NAMALWA (cell line): ENCODE measurements around the gene PLB1.

ENCODE experiments used
- DNase-seq: peaks from one replicate; pipeline ENCODE4 v3.0.0-alpha.2; 2015; ENCODE audit warnings: low spot score

PLB1 gene

DNA sequence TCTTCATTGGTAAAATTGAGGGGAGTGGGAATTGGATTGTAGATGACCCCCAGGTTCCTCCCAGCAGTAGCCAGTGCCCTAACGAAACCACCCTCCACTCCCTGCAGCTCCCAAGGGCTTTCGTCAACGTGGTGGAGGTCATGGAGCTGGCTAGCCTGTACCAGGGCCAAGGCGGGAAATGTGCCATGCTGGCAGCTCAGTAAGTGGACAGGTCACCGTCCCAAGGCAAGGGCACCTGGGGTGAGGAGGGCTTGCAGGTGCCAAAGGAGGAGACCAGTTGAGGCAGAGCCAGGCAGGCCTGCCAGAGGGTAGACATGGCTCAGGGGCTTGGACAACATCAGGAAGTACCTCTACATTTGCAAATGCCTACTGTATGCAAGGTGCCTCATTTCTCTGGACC lies 133.1 kb downstream of the PLB1 start:
- no peak for DNase-seq

DNA sequence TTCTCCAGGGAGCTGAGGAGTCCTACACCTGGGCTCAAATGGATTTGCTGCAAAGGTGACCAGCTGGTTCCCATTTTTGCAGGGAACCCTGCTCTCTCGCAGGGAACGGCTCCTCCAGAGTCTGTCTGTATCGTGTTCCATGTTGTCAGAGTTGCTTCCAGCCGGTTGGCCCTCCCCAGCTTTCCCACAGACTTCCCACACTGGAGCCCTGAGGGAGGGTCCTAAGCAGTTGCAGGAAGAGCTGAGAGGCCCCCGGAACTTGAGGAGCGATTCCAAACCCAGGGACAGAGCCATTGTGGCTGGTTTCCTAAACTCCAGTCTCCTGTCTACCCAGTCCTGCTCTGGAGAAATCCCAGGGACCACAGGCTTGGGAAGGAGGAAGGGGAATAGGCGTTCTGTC lies 134.1 kb downstream of the PLB1 start:
- DNase-seq = no peak

DNA sequence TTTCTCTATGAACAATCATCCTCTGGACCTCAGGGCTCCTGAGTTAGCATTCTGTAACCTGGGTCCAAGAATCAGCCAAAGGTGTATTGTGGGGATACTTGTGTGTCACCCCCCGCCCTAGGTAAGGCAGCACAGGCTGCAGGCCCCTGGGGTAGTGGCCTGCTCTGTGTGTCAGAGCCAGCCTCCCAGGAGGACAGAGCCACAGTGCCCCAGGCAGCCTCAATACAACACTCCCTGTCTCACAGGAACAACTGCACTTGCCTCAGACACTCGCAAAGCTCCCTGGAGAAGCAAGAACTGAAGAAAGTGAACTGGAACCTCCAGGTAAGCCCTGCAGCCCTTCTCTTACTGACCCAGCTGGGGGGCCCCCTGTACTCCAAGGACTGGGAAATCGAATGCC lies 134.5 kb downstream of the PLB1 start:
- no peak for DNase-seq

DNA sequence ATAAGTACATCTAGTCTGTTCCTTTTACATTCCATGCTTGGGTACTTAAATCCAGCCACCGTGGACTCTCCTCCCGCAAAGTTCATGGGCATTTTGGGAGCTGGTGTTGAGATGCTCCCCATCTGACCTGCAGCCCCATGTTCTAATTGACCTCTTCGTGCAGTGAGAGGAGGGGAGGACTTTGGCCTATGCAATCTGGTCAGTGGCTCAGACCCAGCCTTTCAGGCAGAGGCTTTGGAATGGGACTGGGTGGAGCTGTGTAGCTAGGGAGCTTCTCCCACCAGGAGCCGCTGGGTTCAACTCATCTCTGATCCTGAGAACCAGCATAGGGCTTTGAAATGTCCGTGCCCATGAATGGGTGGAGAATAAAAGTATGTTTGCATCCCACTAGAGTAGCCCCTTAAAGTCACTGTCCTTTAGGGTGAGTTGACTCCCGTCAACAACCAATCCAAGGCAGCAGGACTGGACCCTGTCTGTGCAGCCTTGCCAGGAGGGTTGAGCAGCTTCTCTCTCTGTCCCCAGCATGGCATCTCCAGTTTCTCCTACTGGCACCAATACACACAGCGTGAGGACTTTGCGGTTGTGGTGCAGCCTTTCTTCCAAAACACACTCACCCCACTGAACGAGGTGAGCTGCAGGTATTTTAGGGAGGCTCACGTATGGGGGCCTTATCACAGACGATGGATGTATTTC lies 135.8 kb downstream of the PLB1 start:
- no peak for DNase-seq

DNA sequence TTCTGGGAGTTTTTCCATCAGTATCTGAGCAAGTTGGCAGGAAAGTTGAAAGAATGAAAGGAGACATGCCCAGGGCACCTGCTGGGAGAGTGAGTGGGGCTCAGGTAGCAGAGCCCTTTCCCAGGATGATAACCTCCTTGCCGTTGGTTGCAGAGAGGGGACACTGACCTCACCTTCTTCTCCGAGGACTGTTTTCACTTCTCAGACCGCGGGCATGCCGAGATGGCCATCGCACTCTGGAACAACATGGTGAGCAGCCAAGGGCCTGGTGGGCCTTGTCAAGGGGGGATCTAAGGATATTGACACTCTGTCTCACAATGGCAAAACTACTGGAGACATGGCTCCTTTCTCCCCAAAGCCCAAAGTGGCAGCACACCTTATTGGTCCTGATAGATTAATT lies 136.9 kb downstream of the PLB1 start:
- no peak for DNase-seq

DNA sequence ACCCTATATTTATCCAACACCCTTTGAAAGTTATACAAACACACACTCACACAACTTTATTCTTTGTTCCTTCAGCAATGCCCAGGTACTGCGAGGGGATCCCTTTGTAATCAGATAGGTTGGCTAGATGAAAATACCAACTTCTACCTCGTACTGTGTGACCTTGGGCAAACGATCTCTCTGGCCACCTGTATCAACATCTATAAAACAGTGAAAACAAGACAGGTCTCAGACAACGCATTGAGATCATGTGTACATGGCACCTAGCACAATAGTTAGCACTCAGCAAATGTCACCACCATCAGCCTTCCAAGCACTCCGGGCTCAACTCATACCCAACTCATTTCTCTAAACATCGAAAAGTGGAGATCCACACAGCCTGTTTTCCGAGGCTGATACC lies 137.3 kb downstream of the PLB1 start:
- DNase-seq = no peak

DNA sequence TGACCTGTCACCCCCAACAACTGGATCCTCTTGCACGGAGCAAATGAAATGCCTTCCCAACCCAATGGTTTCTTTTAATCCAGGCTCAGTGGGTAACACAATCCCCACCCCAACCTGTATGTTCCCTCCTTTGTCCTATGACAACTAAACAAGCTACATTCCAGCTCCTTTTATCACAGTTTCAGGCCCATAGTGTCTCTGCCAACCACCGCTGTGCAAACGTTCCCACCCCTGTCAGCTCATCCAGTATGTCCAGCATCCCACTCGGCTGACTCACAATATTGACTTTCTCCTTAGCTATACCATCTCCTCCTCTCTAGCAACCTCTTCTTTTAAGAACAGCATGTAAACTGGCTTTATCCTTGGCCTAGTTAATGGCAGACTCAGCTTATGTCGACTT lies 137.9 kb downstream of the PLB1 start:
- DNase-seq = no peak

DNA sequence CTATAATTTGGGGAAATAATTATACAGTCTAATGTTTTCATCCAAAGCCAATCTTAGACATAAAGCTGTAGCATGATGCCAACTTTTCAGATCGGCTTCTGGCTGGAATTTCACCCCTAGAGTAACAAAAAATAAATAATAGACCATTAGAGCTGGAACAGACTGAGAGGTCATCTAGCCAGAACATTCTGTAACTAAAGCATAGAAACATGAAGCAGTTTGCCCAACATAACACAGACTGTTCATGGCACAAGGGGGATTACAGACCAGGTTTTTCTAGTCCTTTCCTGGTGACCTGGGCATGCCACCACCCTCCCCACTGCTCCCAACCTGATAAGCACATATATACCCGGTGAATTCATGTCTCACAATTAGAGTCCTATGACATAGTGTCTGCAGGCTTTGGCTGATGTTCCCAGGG lies 139.3 kb downstream of the PLB1 start:
- no peak for DNase-seq

DNA sequence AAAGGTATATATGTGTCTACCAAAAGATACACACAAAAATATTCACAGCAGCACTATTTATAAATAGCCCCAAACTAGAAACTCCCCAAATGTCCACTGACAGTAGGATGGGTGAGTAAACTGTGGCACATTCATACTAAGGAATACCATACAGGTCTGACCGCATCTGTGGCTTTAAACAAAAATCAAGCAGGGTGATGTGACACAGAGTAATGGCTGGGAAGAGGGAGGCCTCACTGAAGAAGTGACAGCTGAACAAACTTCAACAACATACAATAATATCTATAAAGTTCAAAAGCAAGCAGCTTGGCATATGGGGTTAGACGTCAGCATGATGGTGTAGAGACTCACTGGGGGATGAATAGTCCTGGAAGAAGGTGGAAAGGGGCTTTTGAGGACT lies 140.6 kb downstream of the PLB1 start:
- no peak for DNase-seq

DNA sequence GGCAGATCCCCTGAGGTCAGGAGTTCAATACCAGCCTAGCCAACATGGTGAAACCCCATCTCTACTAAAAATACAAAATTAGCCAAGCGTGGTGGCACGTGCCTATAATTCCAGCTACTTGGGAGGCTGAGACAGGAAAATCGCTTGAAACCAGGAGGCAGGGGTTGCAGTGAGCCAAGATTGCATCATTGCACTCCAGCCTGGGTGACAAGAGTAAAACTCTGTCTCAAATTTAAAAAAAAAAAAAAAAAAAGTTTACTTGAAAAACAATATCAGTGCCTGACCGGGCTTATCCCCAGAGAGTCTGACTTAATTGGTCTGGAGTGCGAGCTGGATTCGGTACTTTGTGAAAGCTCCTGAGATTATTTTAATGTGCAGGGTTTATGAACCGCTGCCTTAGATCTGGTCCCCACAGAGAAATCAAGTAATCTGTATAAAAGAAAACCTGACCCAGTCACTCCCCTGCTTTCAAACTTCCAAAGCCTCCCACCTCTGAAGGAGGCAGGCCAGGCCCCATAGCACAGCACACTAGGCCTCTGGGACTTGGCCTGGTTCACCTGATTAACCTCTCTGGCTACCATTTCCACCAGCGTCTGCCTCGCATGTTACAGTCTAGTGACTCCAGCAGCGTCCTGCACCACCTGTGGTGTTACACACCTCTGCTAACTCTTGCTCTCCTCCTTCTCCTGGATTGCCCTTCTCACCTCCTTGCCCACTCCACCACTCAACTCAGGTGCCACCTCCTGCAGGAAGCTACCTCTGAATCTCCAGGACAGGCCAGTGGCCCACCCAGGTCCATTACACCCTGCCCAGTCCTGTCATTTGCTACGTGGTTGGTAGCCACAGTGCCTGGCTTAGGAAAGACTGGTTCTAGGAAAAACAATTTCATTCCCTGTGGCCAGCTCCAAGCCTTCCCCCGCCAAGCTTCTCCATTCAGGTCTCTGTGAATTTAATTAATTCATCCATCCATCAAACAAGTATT lies 141.5 kb downstream of the PLB1 start:
- DNase-seq = no peak

DNA sequence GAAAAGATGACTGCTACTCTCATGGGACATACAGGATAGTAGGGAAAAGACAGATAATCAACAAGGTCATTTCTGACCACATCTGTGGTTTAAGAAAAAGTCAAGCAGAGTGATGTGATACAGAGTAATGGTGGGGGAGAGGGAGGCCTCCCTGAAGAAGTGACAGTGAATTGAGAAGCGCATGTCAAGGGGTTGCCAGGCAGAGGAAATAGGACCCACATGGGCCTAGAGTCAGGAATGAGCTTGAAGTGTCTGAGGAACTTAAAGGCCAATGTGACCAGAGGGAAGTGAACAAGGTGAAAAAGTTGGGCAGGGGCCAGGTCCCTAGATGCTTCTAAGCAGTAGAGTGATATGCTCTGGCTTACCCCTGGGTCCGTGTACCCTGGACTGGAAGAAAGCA lies 142.2 kb downstream of the PLB1 start:
- no peak for DNase-seq

DNA sequence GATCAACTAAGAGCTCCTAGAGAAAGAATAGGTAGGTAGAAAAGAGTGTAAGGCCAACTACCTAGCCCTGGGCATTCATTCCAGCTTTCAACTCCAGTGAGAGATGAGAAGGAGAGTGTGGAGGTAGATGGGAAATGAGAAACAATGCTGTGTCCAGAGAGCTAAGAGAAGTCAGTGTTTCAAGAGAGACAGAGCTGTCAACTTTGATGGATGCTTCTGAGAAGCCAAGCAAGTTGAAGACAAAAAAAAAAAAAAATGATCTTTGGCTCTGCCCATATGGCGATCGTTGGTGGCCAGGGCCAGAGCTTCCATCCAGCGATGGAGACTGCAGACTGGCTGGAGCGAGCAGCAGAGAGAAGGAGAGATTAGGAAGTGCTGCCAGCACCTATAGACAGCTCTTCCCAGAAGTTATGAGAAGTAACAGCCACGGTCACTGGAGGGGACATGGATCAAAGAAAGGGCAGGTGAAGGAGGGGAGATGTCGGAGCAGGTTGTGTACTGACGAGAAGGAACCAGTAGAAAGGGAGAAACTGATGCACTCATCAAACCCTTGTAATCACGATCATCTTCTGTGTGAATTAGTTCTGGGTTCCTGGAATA lies 143.3 kb downstream of the PLB1 start:
- no peak for DNase-seq

DNA sequence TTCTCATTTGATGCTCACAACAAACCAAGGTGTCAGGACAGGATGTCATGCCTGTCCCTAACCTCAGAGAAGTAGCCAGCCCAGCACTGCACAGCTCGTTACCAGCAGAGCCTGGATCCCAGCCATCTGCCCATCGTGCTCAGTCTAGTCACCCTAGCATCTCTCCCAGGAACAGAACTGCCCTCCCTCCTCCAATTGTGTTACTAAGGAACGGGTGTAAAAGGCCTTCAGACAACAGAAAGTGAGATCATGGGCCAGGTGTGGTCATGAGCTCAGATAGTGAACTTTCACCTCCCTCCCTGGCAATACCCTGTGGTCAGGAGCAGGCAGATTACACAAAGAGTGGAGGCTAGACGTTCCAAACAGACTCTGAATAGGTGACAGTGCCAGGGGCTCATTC lies 144.0 kb downstream of the PLB1 start:
- no peak for DNase-seq

DNA sequence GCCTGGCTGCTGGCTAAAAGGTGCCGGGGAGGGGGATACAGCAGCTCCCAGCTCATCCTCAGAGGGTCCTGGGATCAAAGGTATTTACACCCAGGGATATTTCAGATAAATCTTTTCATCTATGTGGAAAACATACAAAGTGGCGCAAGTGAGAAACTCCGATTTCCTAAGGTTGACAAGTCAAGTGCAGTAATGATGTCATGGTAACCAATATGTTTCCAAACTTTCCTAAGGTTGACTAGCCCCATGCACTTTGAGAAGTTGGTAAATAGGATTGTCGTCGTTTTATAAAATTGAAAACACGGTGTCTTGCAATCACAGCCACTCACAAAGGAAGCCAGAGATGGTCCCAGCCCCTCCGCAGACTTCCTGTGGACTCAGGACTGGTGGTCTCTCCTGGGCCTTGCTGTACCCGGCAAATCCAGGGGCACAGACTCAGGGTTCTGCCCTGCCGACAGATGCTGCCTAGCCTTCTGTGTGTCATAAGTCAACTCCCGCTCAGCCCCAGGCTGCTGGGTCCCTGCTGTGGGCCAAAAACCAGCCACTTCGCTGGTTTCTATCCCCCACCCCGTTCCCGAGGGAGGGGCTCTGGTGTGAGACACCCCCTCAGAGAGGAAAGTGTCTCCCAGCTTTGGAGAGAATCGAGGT lies 144.5 kb downstream of the PLB1 start:
- DNase-seq = no peak

DNA sequence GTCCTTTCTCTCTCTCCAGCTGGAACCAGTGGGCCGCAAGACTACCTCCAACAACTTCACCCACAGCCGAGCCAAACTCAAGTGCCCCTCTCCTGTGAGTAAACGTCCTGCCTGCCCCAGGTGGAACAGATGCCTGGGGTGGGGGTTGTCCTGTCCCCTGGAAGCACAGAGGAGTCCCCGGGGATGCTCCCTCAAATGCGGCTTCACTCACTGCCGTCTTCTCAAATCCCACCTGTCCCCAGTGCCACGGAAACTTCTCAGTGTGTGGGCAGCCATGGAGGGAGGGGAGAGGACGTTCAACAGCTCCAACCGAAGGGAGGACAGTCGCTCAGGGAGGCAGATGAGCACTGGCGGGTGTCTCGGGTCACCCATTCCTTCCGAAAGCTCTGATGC lies 145.0 kb downstream of the PLB1 start:
- DNase-seq = no peak

DNA sequence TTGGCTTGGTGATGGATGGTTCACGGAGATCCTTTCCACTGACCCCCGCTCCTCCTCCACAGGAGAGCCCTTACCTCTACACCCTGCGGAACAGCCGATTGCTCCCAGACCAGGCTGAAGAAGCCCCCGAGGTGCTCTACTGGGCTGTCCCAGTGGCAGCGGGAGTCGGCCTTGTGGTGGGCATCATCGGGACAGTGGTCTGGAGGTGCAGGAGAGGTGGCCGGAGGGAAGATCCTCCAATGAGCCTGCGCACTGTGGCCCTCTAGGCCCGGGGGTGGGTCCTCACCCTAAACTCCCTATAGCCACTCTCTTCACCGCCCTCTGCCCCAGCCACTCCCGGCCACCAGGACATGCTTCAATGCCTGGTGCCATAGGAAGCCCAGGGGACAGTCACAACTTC lies 146.9 kb downstream of the PLB1 start:
- DNase-seq = no peak

DNA sequence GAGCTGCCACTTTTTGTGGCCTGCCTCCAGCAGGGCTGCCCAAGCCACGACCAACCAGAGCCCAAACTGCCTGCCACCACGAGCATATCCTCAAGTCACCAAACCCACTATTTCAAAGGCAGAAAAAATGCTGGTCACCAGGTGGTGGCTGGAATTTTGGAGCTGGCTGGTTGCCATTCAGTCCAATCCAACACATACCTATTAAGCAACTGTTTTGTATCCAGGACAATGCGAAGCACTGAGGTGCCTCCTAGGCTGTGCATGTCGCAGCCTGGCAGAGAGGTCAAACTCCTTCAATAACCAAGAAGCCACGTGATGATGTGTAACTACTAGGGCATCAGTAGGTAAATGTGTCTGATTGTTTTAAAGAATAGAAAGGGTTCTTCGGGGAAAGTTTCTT lies 147.5 kb downstream of the PLB1 start:
- no peak for DNase-seq

DNA sequence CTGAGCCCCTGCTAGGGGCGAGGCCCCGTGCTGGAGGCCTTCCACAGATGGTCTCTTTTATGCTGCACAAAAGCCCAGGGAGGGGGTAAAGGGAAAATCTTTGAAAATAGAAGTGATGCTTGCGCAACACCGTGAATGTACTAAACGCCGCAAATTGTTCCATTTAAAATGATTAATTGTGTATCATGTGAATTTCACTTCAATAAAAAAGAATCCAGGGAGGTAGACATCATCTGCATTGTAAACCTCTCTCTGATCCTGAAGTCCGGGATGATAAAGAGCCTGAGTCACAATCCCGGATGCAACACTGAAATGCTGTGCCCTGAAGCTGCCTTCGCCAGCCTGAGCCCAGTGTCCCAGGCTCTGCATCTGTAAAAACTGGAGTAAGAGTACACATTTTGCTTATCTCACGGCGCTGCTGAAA lies 148.1 kb downstream of the PLB1 start:
- DNase-seq = no peak

DNA sequence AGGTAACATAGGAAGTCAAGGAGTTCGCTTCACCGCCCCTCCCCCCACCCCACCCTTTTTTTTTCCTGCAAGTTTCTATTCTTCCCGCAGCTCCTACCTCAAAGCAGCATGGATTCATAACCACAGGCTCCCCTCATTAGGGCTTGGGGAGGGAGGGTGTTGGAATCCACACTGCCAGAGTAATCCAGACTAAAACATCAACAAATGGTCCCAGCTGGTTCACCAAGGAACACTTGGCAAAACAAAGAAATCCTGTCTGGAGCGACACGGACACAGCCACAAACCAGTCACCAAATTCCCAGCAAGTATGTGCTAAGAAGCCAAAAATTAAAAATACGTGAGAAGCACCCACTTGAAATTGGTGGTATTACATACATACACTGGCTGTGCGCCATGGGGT lies 148.9 kb downstream of the PLB1 start:
- no peak for DNase-seq

DNA sequence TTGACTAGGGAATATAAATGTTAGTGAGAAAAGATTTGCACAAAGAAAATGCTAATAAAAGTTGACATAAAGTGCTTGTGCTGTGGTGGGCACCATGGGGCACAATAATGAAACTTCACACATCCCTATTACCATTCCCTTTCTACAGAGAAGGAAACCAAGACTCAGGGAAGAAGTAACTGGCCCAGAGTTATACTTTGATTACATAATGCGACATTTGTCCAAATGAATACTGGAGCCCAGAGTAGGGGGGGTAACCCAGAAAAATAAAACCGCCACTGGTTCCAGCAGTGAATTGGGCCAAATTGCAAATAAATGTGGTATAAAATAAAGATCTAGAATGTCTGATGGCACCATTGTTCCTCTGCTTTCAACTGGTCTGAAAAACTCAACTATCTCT lies 149.7 kb downstream of the PLB1 start:
- no peak for DNase-seq

DNA sequence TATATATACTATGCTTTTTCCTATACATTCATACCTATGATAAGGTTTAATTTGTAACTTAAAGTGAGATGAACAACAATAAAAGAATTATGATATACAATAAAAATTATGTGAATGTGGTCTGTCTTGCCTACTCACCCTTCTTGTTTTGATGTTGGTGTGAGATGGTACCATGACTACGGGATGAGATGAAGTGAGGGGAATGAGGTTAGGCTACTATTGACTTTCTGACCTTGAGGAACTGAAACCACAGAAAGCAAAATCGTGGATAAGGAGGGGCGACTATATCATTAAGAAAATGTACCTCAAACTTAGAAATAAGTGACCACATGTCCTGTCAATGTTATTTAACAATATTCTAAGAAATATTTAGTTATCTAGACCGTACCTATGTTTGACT lies 151.8 kb downstream of the PLB1 start:
- DNase-seq = no peak

DNA sequence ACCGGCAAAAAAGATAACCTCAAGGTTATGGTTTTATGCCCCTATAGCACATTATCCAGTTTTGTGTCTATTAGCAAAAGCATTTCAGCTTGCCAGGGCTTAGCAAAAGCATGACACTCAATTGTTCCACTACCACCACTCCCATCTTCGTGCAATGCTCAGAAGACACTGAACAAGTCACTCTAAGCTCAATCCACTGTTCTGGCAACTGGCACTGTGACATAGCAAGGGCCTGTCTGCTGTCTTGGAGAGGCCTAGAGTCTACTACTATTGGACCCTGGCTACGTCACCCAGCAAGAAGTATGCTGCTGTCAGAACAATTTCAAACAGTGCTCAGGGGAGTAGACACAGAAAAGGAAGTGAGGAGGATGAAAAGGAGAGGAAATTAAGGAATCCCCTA lies 152.3 kb downstream of the PLB1 start:
- DNase-seq = no peak
